ENCODE results near the gene SLC35F4. TPM values are rescaled to one million over a fixed set of nuclear protein-coding genes. Genes with fewer than 3 reads are reported as not detected.

SLC35F4 gene
- total RNA-seq, 1 experiment from 2014 or later = not detected

DNA sequence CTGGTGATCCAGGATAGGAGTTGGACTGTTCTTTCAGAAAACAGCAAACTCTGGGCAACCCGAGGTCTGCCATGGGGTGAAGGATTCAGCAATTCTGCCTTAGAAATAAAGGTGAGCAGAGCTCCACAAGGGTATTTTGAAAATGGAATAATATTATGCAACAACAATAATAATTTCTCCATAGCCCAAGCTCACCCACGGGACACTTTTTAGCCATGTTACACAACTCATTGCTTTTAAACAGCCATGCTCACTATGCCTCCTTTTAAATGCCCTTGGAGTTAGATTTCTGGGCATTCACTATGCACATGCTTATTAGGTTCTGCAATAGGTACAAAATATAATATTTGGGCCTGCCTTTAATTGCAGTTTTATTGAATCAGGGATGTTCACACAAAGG lies 37.2 kb downstream of the SLC35F4 start:
- DNase-seq (ENCODE audit: low spot score) = no peak
- no peaks in the 10 kb centered on the region for H3K36me3 ChIP-seq (ENCODE audit: insufficient read depth, low read length, poor library complexity, severe bottlenecking)
- intact Hi-C loops (cut with micrococcal nuclease; ENCODE audit: unreplicated experiment) = no loop called here
- ChIA-PET POLR2A (ENCODE audit: low non-redundant PET) (no interaction called here), CTCF (no interaction called here)
- H3K27me3 ChIP-seq (replicated peaks; ENCODE audit: insufficient read depth, low read depth, low read length, poor library complexity) = no peaks in the 10 kb centered on the region
- BruUV-seq (replicated peaks) = no TSS peak
- no peak overlapping the region for H3K27ac ChIP-seq (ENCODE audit: low read depth, low read length, poor library complexity, severe bottlenecking)
- H3K4me3 ChIP-seq (ENCODE audit: low read depth, low read length, poor library complexity, severe bottlenecking) = no peak overlapping the region
- H3K4me1 ChIP-seq (ENCODE audit: insufficient read depth, low read length, poor library complexity, severe bottlenecking) = peaks cover 37% of the 10 kb centered on the region
- H3K9me3 ChIP-seq (ENCODE audit: low read depth, low read length, poor library complexity, severe bottlenecking) = peaks cover 5% of the 10 kb centered on the region
- no peak for TF ChIP-seq EZH2 (IDR thresholded peaks at IDR 0.05; ENCODE audit: borderline replicate concordance, low read depth, low read length, poor library complexity, severe bottlenecking)
- TF ChIP-seq, protein P1, sequence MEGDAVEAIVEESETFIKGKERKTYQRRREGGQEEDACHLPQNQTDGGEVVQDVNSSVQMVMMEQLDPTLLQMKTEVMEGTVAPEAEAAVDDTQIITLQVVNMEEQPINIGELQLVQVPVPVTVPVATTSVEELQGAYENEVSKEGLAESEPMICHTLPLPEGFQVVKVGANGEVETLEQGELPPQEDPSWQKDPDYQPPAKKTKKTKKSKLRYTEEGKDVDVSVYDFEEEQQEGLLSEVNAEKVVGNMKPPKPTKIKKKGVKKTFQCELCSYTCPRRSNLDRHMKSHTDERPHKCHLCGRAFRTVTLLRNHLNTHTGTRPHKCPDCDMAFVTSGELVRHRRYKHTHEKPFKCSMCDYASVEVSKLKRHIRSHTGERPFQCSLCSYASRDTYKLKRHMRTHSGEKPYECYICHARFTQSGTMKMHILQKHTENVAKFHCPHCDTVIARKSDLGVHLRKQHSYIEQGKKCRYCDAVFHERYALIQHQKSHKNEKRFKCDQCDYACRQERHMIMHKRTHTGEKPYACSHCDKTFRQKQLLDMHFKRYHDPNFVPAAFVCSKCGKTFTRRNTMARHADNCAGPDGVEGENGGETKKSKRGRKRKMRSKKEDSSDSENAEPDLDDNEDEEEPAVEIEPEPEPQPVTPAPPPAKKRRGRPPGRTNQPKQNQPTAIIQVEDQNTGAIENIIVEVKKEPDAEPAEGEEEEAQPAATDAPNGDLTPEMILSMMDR (conservative IDR thresholded peaks at IDR 0.05; ENCODE audit: low read depth, low read length) = no peak

DNA sequence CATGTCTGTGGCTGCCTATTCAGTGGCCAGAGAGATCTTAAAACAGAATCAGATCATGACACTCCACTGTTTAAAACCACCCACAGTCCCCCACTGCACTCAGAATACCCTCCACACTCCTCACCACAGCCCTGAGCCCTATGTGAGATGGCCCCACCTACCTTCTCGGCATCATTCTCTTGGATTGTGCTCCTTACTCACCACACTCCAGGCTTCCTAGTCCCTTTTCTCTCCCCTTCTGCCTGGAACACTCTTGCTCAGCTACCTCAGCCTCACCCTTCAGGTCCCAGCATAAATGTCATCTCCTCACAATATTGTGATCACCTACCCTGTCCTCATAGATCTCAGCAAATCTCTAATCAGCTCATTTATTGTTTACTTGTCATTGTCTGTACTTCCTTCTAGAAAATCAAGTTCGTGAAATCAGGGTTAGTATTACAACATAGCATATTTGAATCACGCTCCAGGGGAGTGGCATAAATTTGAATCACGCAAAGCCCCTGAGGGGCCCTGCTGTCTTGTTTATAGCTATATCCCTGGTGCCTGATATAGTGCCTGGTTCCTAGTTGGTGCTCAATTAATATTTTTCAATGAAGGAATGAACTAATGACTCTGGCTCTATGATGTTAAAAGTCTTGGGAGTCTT lies 42.8 kb downstream of the SLC35F4 start:
- H3K4me1 ChIP-seq (ENCODE audit: insufficient read depth, low read length, poor library complexity, severe bottlenecking) = no peaks in the 10 kb centered on the region
- ChIA-PET CTCF (no interaction called here), POLR2A (ENCODE audit: low non-redundant PET) (interaction anchor here (0.6 kb wide), 1 partner anchor 90 kb away, joined by 4 read pairs; no protein-coding TSS in a partner anchor)
- TF ChIP-seq, protein P1 (conservative IDR thresholded peaks at IDR 0.05; ENCODE audit: low read depth, low read length) = no peak
- TF ChIP-seq EZH2 (IDR thresholded peaks at IDR 0.05; ENCODE audit: borderline replicate concordance, low read depth, low read length, poor library complexity, severe bottlenecking) = no peak
- H3K36me3 ChIP-seq (ENCODE audit: insufficient read depth, low read length, poor library complexity, severe bottlenecking) = no peaks in the 10 kb centered on the region
- intact Hi-C loops (cut with micrococcal nuclease; ENCODE audit: unreplicated experiment) = no loop called here
- BruUV-seq (replicated peaks) = no TSS peak
- no peak overlapping the region for H3K4me3 ChIP-seq (ENCODE audit: low read depth, low read length, poor library complexity, severe bottlenecking)
- DNase-seq (ENCODE audit: low spot score) = no peak
- H3K9me3 ChIP-seq (ENCODE audit: low read depth, low read length, poor library complexity, severe bottlenecking) = peaks cover 5% of the 10 kb centered on the region
- no peaks in the 10 kb centered on the region for H3K27me3 ChIP-seq (replicated peaks; ENCODE audit: insufficient read depth, low read depth, low read length, poor library complexity)
- H3K27ac ChIP-seq (ENCODE audit: low read depth, low read length, poor library complexity, severe bottlenecking) = no peak overlapping the region

DNA sequence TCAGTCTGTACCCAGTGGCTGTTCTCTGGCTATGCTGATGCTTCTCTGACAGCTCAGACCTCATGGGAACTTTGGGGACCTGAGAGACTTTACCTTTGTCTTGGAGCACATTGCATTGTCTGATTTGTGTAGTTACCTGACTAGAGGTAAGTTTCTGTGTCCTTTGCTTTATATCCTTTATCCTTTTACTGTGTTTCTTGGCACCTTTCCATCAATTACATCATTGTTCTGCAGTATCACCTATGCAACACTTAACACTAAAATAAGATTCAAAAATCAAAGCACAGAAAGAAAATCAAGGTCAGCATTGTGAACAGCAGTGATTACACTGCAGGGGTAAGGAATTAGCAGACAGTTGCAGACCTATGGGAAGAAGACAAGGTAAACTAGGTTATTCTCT lies 43.8 kb downstream of the SLC35F4 start:
- no peak for DNase-seq (ENCODE audit: low spot score)
- BruUV-seq (replicated peaks) = no TSS peak
- no peaks in the 10 kb centered on the region for H3K4me1 ChIP-seq (ENCODE audit: insufficient read depth, low read length, poor library complexity, severe bottlenecking)
- TF ChIP-seq EZH2 (IDR thresholded peaks at IDR 0.05; ENCODE audit: borderline replicate concordance, low read depth, low read length, poor library complexity, severe bottlenecking) = no peak
- TF ChIP-seq, protein P1 (conservative IDR thresholded peaks at IDR 0.05; ENCODE audit: low read depth, low read length) = no peak
- intact Hi-C loops (cut with micrococcal nuclease; ENCODE audit: unreplicated experiment) = no loop called here
- CTCF ChIA-PET = no interaction called here
- peaks cover 5% of the 10 kb centered on the region for H3K9me3 ChIP-seq (ENCODE audit: low read depth, low read length, poor library complexity, severe bottlenecking)
- H3K36me3 ChIP-seq (ENCODE audit: insufficient read depth, low read length, poor library complexity, severe bottlenecking) = no peaks in the 10 kb centered on the region
- H3K27me3 ChIP-seq (replicated peaks; ENCODE audit: insufficient read depth, low read depth, low read length, poor library complexity) = no peaks in the 10 kb centered on the region
- H3K4me3 ChIP-seq (ENCODE audit: low read depth, low read length, poor library complexity, severe bottlenecking) = no peak overlapping the region
- POLR2A ChIA-PET (ENCODE audit: low non-redundant PET) = no interaction called here
- H3K27ac ChIP-seq (ENCODE audit: low read depth, low read length, poor library complexity, severe bottlenecking) = no peak overlapping the region
